Dermis microvascular lymphatic vessel endothelial cell (primary cell): ENCODE results near the gene TENM3. TPM values are rescaled to one million over a fixed set of nuclear protein-coding genes. Genes with fewer than 3 reads are reported as not detected.

Experiments
- DNase-seq, 2 donors: peaks; one replicate each; pipeline versions ENCODE4 v3.0.0 to v3.0.0-alpha.2; 2010; ENCODE audit warnings: low read depth in 2 of 2
- total RNA-seq: library from RNA; depleted of rRNA; stranded (reverse); fragments of >200 nt; gene quantifications from 2 replicates; pipeline ENCODE4 v1.2.1, GENCODE V29; 2014

The TENM3 gene
- total RNA-seq, 1 donor from 2014 or later = 10.3 TPM

DNA sequence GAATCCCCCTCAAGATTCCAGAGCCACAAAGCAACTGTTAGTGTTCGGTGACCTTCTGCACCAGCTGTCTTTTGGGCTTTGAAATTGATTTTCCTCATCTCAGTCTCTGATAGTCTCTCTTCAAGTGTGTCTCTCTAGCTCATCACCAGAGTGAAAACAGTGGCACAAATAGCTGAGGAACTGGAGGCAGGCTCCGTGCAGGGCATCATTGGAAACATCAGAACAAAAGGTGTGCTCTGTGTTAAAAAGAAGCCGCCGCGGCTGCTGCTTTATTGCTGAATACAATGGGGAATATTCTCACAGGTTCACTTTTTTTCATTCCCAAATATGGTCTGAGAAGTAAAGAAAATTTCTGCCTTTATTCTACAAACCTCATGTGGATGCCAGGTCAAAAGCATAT is 376.5 kb downstream of the TENM3 start:
- DNase-seq = no peak

GRCh38 chr4:182620111-182620980 is 377.1 kb downstream of the TENM3 start:
- DNase-seq = no peak

DNA sequence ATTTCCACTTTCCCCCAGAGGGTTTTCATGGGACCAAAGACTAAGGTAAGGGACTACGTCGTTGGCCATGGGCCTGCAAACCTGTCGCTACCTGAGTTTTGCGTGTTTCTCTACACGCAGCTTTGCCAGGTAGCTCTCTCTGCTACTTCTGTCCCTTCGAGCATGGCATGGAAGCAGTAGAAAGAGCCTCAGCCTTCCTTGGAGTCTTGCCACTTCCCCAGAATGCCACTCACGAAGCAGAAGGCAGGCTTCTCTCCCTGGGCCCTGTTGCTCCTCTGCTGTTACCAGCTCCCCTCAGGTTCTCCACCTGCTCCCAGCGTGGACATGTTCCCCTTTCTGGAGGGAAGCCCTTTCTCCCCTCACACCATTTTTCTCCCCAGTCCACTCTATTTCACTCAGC is 381.1 kb downstream of the TENM3 start:
- no peak for DNase-seq

GRCh38 chr4:182625193-182625592 is 382.0 kb downstream of the TENM3 start:
- peak in 1 of 2 donors; percentile 52 for DNase-seq

- DNase-seq = no peak
Observed at GRCh38 chr4:182627996-182628395, 384.8 kb downstream of the TENM3 start.

DNA sequence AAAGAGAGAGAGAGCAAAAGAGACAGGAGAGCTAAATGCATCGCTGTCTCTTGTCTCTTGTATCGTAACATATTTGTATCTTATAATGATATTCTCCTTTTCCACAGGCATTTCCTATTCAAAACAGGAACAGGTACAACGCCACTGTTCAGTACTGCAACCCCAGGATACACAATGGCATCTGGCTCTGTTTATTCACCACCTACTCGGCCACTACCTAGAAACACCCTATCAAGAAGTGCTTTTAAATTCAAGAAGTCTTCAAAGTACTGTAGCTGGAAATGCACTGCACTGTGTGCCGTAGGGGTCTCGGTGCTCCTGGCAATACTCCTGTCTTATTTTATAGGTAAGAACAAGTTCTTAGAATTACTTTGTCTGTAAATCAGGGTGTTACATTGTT is 385.3 kb downstream of the TENM3 start:
- no peak for DNase-seq

DNA sequence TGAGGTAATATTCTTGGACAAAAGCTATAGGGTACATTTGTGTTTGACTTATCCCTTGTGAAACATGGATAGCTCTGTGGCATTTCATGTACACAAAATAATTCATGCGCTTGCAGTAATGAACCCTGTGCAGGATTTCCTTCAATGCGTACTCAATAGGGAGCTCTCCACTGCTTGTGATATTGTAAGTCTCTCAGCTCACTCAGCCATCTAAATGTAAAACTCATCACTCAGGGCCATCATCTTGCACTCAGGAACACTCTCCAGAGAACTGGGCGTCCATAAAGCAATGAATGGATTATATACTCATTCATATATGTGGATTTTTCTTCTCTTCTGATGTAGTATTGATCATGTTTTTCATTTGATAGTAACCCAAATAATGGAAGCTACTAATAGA is 385.9 kb downstream of the TENM3 start:
- DNase-seq = no peak

- no peak for DNase-seq
Observed at GRCh38 chr4:182640491-182640890, 397.3 kb downstream of the TENM3 start.

- no peak for DNase-seq
Observed at GRCh38 chr4:182640932-182641331, 397.7 kb downstream of the TENM3 start.

DNA sequence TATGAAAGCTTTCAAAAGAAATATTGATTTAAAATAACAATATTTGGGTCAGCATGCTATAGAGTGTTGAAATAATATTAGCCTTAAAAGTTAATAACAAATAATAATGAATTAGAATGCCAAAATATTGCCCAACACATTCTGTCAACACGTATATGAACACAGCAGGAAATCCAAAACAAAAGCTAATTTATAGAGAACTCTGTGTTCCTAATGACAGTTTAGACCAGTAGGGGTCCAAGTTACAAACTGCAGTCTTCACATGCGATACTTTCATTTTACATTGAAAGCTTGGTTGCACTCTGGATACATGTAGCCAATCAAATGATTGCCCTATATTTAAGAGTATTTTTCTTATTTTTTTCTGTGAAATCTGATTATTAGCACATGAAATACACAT is 399.6 kb downstream of the TENM3 start:
- DNase-seq = peak; percentile 53 to 66

DNA sequence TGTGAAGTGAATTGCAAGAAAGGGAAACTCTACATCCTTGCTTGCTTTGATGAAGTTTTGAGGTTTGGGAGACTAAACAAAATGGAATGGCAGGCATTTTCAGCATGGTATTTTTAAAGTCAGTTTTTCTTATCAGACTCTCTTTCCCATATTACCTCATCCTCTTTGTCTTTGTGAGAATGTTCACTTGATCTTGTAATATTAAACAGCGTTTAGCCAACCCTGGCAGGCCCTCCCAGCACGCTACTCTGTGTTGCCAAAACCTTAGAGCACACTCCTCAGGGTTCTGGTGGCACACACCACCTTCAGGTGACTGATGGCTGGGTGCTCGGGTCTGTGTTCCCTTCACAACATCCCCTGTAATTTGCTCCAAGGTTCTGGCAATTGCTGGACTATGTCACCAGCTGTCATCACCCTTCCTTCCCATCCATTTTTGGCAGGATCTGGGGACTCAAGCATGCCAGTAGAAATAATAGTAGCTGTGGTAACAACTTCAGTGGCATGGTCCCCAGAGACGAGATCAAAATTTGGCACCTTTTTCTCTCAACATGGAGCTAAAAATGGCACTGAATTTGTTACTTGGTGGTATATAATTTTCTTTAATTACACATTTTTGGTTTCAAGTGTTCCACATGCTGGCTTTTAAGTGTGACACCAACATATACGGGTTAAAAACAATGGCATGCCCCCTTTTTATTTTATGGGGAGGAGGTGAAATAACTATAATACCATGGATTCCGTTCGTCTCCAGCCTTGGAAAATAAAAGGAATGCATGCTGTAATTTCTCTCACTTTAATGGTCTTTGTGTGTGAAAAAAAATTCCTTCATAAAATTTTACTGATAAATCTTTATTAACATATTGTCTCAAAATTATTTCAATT is 400.8 kb downstream of the TENM3 start:
- DNase-seq = no peak

DNA sequence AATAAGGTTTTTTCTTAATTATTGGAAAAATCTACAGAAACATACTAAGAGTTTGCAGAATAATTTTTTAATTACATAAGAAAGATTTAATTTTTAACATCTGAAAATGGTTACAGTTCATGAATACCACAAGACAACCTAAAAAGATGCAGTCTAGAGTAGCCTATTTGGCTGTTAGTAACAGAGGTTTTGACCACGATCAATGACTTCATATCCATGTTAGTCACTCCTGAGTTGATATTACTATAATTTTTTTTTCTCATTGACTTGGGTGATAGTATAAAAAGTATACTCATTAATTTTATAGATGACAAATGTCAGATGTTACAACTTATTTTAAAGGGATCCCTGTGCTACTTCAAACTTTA is 401.5 kb downstream of the TENM3 start:
- DNase-seq = no peak

DNA sequence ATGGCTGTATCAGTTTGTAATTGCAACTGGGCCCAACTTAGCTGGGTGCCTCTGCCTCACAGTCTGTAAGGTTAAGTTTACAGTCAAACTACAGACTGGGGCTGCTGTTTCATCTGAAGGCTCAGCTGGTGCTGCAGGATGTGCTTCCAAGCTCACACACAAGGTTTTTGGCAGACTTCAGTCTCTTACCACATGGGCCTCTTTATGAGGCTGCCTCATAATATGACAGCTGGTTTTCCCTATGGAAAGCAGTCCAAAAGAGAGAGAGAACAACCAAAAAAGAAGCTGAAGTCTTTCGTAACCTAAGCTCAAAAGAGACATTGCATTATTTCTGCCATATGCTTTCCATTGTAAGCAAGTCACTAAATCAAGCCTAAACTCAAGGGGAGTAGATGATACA is 402.3 kb downstream of the TENM3 start:
- no peak for DNase-seq

- DNase-seq = no peak
Observed at GRCh38 chr4:182647646-182648300, 404.6 kb downstream of the TENM3 start.

DNA sequence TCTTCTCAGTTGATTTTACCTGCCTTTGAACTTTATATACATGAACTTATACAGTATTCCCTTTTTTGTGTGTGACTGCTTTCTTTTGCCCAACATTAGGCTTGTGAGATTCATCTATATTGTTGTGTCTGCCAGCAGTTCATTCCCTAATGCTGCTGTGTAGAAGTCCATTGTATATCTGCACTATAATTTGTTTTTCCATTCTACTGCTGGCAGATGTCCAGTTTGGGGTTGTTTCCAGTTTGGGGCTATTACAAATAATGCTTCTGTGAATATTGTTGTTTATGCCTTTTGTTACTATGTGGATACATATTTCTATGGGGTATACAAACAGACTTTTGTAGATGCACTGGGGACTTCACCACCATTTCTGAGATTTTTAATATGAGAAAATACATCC is 405.6 kb downstream of the TENM3 start:
- peak; percentile 83 for DNase-seq

DNA sequence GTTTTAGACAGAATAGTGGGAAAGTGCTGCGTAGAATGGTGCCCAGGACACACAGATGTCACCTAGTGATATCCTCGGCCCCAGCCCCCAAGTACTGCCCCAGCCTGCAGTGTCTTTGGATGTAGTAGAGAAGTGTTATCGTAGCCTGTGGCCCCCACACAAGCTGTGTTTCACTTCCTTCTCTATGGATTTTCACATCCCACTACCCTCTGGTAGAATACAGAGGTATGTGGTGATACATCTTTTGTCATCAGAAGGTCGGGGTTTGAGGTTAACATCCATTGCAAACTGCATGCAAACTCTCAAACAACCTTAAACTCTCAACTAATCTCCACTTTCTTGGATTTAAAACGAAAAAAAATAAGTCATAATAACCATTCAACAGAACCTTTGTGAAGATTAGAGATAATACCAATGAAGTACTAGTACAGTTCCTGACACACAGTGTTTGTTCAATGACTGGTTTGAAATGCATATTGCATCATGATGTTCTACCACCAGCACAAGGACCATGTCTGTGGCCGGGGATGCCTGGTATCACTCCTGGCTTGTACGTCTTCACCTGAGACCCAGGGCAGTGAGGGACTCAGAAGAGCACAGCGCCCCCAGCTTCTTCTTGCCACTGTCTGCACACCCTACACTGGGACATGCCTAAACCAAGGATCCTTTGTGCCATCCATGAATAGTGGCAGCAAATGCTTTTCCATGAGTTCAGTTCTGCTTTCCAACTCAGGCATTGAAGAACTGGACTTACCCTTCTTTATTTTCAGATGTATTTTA is 406.7 kb downstream of the TENM3 start:
- DNase-seq = no peak

GRCh38 chr4:182653596-182653995 is 410.4 kb downstream of the TENM3 start:
- DNase-seq = peak; percentile 97 to 100

DNA sequence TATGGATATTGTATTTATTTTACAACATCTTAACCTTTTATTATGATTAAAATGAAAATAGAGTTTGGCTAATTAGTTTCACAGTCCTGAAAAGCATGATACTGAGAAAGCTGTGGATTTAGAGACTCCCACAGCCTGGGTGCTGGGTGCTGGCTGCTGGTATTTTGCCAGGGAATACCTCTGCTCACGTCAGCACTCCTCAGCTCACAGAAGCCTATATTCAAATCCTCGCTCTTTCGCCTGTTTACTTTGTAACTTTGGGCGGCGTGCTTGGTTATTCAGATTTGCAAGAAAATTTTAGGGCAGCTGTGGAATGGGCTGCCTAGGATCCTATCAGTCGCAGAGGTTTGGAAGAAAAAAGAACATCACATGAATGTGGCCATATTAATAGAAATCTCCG is 412.1 kb downstream of the TENM3 start:
- DNase-seq = no peak

DNA sequence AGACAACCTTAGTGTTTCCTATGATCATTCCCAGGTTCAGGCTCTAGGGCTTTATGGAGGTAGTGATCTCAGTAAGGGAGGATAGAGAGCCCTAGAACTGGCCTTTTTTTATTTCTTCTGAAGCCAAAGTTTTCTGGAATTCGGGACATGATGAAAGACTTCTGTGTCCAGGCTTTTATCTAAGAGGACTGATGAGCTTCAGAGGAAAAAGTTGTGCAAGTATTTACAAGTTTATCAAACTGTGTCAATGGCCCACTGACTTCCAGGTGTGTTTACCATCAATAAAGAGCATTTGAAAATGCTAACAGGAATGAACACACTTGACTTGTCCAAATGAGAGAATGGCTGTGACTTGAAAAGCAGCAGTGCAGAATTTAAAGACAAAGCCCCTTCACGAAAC is 419.3 kb downstream of the TENM3 start:
- DNase-seq = no peak

DNA sequence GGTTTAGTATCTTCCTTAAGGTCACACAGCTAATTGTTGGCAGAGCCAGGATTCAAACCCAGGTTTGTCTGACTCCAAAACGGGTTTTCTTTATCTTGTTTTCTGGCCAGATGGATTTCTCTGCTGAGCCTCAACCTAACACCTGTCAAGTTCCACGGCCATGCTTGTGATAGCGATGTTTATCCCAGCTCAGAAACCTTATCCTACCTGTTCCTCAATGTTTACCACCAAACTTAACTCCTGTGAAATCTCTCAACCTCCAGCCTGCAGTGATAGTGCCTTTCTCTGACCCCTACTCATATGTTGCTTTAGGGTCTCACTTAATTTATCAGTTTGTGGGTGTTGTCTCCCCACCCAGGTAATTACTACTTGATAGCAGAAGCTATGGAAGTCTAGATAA is 428.0 kb downstream of the TENM3 start:
- DNase-seq = no peak

GRCh38 chr4:182671749-182672148 is 428.5 kb downstream of the TENM3 start:
- no peak for DNase-seq
